Measurements from ENCODE around the gene TCF12.

The TCF12 gene

DNA sequence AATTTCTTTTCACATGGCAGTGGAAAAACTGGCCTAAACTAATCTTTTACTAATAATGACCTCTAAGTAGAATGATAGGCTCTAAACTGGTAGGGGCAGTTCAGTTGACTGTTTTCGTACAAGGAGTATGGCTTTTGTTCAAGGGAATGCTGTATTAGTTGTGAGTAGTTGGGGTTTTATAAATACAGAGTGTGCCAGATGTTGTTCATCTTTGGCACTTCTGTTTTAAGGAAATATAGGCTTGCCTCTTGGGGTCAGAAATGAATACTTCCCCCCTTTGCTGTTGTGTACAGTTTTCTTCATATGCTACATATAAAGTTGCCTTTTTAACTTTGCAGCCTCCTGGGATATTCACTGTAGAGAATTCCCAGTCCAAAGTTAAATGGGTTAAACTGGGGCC lies 276.9 kb downstream of the TCF12 start:
- H3K4me2 ChIP-seq (ENCODE audit: low read length): no peak overlapping the region
- H3K79me2 ChIP-seq (ENCODE audit: insufficient read depth, low read length): no peaks in the 10 kb centered on the region
- H3K36me3 ChIP-seq (ENCODE audit: insufficient read depth, low read length): peaks cover 49% of the 10 kb centered on the region
- no peaks in the 10 kb centered on the region for H3K27me3 ChIP-seq (ENCODE audit: insufficient read depth, low read length)
- no peak overlapping the region for H3K27ac ChIP-seq (ENCODE audit: low read depth, low read length, poor library complexity, severe bottlenecking)
- H3K9ac ChIP-seq (ENCODE audit: low read length): no peak overlapping the region
- H3F3A ChIP-seq (ENCODE audit: insufficient read depth, low read length): no peaks in the 10 kb centered on the region
- no peaks in the 10 kb centered on the region for H3K9me3 ChIP-seq (ENCODE audit: low read length)
- no peak overlapping the region for H3K4me3 ChIP-seq (ENCODE audit: low read depth, low read length, poor library complexity, severe bottlenecking)
- H4K20me1 ChIP-seq (ENCODE audit: insufficient read depth, low read length): no peaks in the 10 kb centered on the region
- H2AFZ ChIP-seq (ENCODE audit: low read length): no peak overlapping the region
- TF ChIP-seq, protein P1, sequence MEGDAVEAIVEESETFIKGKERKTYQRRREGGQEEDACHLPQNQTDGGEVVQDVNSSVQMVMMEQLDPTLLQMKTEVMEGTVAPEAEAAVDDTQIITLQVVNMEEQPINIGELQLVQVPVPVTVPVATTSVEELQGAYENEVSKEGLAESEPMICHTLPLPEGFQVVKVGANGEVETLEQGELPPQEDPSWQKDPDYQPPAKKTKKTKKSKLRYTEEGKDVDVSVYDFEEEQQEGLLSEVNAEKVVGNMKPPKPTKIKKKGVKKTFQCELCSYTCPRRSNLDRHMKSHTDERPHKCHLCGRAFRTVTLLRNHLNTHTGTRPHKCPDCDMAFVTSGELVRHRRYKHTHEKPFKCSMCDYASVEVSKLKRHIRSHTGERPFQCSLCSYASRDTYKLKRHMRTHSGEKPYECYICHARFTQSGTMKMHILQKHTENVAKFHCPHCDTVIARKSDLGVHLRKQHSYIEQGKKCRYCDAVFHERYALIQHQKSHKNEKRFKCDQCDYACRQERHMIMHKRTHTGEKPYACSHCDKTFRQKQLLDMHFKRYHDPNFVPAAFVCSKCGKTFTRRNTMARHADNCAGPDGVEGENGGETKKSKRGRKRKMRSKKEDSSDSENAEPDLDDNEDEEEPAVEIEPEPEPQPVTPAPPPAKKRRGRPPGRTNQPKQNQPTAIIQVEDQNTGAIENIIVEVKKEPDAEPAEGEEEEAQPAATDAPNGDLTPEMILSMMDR (IDR thresholded peaks at IDR 0.05; ENCODE audit: low read length): no peak
- no peak for TF ChIP-seq EZH2 (IDR thresholded peaks at IDR 0.05; ENCODE audit: borderline replicate concordance, low read length)
- no peaks in the 10 kb centered on the region for H3K4me1 ChIP-seq (ENCODE audit: insufficient read depth, low read length, severe bottlenecking)
- H3K9me2 ChIP-seq (ENCODE audit: low read depth, low read length): no peaks in the 10 kb centered on the region

DNA sequence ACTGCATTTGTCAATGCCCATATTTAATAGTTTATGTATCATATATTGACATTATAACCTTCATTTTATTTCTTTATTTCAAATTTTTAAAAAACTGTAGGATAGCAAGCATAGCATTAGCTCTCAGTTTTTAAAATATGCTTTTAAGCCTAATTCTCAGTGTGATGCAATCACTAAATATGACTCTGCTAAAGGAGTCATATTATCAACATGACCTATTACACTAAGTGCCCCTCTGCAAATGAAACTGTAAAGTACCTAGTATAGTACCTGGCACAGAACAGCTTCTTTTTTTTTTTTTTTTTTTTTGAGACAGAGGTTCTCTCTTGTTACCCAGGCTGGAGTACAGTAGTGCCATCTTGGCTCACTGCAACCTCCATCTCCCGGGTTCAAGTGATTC lies 278.4 kb downstream of the TCF12 start:
- no peaks in the 10 kb centered on the region for H4K20me1 ChIP-seq (ENCODE audit: insufficient read depth, low read length)
- no peak for TF ChIP-seq EZH2 (IDR thresholded peaks at IDR 0.05; ENCODE audit: borderline replicate concordance, low read length)
- TF ChIP-seq, protein P1 (IDR thresholded peaks at IDR 0.05; ENCODE audit: low read length): no peak
- no peaks in the 10 kb centered on the region for H3K9me2 ChIP-seq (ENCODE audit: low read depth, low read length)
- no peak overlapping the region for H3K27ac ChIP-seq (ENCODE audit: low read depth, low read length, poor library complexity, severe bottlenecking)
- H3F3A ChIP-seq (ENCODE audit: insufficient read depth, low read length): no peaks in the 10 kb centered on the region
- no peak overlapping the region for H2AFZ ChIP-seq (ENCODE audit: low read length)
- H3K79me2 ChIP-seq (ENCODE audit: insufficient read depth, low read length): no peaks in the 10 kb centered on the region
- H3K4me3 ChIP-seq (ENCODE audit: low read depth, low read length, poor library complexity, severe bottlenecking): no peak overlapping the region
- H3K4me2 ChIP-seq (ENCODE audit: low read length): no peak overlapping the region
- no peak overlapping the region for H3K9ac ChIP-seq (ENCODE audit: low read length)
- H3K36me3 ChIP-seq (ENCODE audit: insufficient read depth, low read length): peaks cover 60% of the 10 kb centered on the region
- H3K4me1 ChIP-seq (ENCODE audit: insufficient read depth, low read length, severe bottlenecking): no peaks in the 10 kb centered on the region
- no peaks in the 10 kb centered on the region for H3K9me3 ChIP-seq (ENCODE audit: low read length)
- H3K27me3 ChIP-seq (ENCODE audit: insufficient read depth, low read length): no peaks in the 10 kb centered on the region

DNA sequence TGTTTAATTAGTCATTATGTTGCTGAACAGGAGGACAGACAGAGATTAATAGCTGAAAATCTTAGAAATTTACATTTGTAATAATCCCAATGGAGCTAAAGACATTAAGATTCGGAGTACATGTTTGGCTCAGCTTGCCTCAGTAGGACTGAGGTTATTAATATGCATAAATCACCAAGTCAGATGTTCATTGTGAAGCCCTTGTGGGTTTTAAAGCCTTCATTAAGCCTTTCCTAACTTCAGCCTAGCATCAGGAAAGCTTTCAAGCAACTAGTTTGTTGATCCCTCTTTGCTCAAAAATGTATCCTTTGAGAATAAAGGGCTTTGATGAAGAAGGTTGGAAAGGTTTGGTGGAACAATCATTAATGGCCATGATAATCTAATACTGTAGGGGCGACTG lies 279.7 kb downstream of the TCF12 start:
- no peaks in the 10 kb centered on the region for H3F3A ChIP-seq (ENCODE audit: insufficient read depth, low read length)
- H2AFZ ChIP-seq (ENCODE audit: low read length): no peak overlapping the region
- H3K9me3 ChIP-seq (ENCODE audit: low read length): no peaks in the 10 kb centered on the region
- no peaks in the 10 kb centered on the region for H3K79me2 ChIP-seq (ENCODE audit: insufficient read depth, low read length)
- H3K4me2 ChIP-seq (ENCODE audit: low read length): no peak overlapping the region
- no peaks in the 10 kb centered on the region for H3K27me3 ChIP-seq (ENCODE audit: insufficient read depth, low read length)
- no peaks in the 10 kb centered on the region for H3K9me2 ChIP-seq (ENCODE audit: low read depth, low read length)
- TF ChIP-seq EZH2 (IDR thresholded peaks at IDR 0.05; ENCODE audit: borderline replicate concordance, low read length): no peak
- TF ChIP-seq, protein P1 (IDR thresholded peaks at IDR 0.05; ENCODE audit: low read length): no peak
- H3K27ac ChIP-seq (ENCODE audit: low read depth, low read length, poor library complexity, severe bottlenecking): no peak overlapping the region
- H3K9ac ChIP-seq (ENCODE audit: low read length): no peak overlapping the region
- no peaks in the 10 kb centered on the region for H4K20me1 ChIP-seq (ENCODE audit: insufficient read depth, low read length)
- no peak overlapping the region for H3K4me3 ChIP-seq (ENCODE audit: low read depth, low read length, poor library complexity, severe bottlenecking)
- peaks cover 51% of the 10 kb centered on the region for H3K36me3 ChIP-seq (ENCODE audit: insufficient read depth, low read length)
- H3K4me1 ChIP-seq (ENCODE audit: insufficient read depth, low read length, severe bottlenecking): no peaks in the 10 kb centered on the region
